Testis (tissue), 3 donors: ENCODE data around the gene NCKAP5. TPM values are rescaled to one million over a fixed set of nuclear protein-coding genes. Genes with fewer than 3 reads are reported as not detected.
A peak's percentile ranks its signal among the peaks of the same experiment; 100 is the strongest.

Source experiments
- DNase-seq: peaks from one replicate; pipeline ENCODE4 v3.0.0-alpha.2; 2019
- H3K27ac ChIP-seq, 2 donors: fragments of 200-600 bp; sonication (generic); one replicate each; pipeline ENCODE4 v1.5.1; 2019
- H3K27me3 ChIP-seq: fragments of 200-600 bp; sonication (generic); one replicate; pipeline ENCODE4 v1.5.1; 2019
- H3K36me3 ChIP-seq: fragments of 200-600 bp; sonication (generic); one replicate; pipeline ENCODE4 v1.5.1; 2017; ENCODE audit warnings: low read depth; ENCODE audit errors: missing control alignments
- H3K4me1 ChIP-seq: fragments of 200-600 bp; sonication (generic); one replicate; pipeline ENCODE4 v1.5.1; 2019
- H3K4me3 ChIP-seq, 2 donors: fragments of 200-600 bp; sonication (generic); one replicate each; pipeline ENCODE4 v1.5.1; 2017 to 2019
- H3K9me3 ChIP-seq: fragments of 200-600 bp; sonication (generic); one replicate; pipeline ENCODE4 v1.5.1; 2017
- POLR2A ChIP-seq: fragments of 450-650 bp; IDR thresholded peaks from one replicate; pipeline ENCODE4 v1.6.1; 2017; ENCODE audit warnings: antibody characterized with exemption, mild to moderate bottlenecking, moderate library complexity
- WGBS, 2 donors: methylation state at CpG; one replicate each; pipeline ENCODE4 v1.1.5; 2018; 5-methylcytosine and 5-hydroxymethylcytosine counted together
- intact Hi-C: fragments of 100-400 bp; cut with DNase I; formaldehyde crosslinking; loops from one replicate; pipeline ENCODE4 v1.15.1; 2023; ENCODE audit warnings: low total_unique reads
- polyA plus RNA-seq: library from polyadenylated mRNA; stranded (reverse); fragments of 350-450 nt; fragmentation: Illumina TruSeq; extraction: RNeasy Lipid Tissue Mini Kit (QIAGEN cat#74804); gene quantifications from one replicate; pipeline ENCODE4 v1.2.3, GENCODE V29; 2014; ENCODE audit warnings: low read depth, low replicate concordance; ENCODE audit not compliant: insufficient read depth
- total RNA-seq, 2 donors: library from RNA; depleted of rRNA; stranded (reverse); fragments of >200 nt; gene quantifications; one replicate each; pipeline ENCODE4 v1.2.3, GENCODE V29; 2016
- TF ChIP-seq, protein P1 (sequence below), 3 experiments: fragments of 450-650 bp in 2 of 3; fragments of 200-600 bp in 1 of 3; sonication (generic) in 1 of 3; IDR thresholded peaks; one replicate each; pipeline ENCODE4 v1.5.1; 2016 to 2019; ENCODE audit warnings: antibody characterized with exemption in 3 of 3, mild to moderate bottlenecking in 2 of 3, moderate library complexity in 1 of 3

NCKAP5 gene
- total and polyA plus RNA-seq, 3 donors from 2014 or later: 3.0 to 7.6 (median 6.3) TPM

DNA sequence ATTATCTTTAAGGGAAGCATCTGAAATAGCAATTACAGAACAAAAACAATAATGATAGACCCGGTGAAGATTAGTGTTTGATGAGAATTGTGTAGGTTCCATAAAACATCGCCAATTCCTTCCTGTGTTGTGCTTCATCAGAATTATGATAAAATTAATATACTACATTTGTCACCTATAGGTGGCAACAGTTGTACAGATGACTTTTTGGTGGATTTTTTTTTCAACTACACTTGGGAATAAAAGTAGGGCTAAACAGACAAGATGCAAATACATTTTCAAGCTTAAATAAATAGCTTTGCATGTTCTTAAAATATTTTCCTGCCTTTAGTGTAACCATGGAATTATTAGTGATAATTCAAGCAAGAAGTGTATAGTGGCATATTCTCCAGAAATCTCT is 891.3 kb downstream of the NCKAP5 start:
- WGBS, 2 donors: 74% methylated on average over 2 of the region's 2 CpGs
- Histone ChIP-seq H3K4me3 (no peak overlapping the region), H3K27ac (no peak overlapping the region), H3K36me3 (no peaks in the 10 kb centered on the region), H3K27me3 (no peaks in the 10 kb centered on the region), H3K9me3 (no peaks in the 10 kb centered on the region), H3K4me1 (no peaks in the 10 kb centered on the region)
- TF ChIP-seq, protein P1, sequence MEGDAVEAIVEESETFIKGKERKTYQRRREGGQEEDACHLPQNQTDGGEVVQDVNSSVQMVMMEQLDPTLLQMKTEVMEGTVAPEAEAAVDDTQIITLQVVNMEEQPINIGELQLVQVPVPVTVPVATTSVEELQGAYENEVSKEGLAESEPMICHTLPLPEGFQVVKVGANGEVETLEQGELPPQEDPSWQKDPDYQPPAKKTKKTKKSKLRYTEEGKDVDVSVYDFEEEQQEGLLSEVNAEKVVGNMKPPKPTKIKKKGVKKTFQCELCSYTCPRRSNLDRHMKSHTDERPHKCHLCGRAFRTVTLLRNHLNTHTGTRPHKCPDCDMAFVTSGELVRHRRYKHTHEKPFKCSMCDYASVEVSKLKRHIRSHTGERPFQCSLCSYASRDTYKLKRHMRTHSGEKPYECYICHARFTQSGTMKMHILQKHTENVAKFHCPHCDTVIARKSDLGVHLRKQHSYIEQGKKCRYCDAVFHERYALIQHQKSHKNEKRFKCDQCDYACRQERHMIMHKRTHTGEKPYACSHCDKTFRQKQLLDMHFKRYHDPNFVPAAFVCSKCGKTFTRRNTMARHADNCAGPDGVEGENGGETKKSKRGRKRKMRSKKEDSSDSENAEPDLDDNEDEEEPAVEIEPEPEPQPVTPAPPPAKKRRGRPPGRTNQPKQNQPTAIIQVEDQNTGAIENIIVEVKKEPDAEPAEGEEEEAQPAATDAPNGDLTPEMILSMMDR (IDR thresholded peaks at IDR 0.05): peak in 1 of 3 experiments; percentile 19
- TF ChIP-seq POLR2A: no peak
- no peak for DNase-seq
- intact Hi-C loops: no loop called here

DNA sequence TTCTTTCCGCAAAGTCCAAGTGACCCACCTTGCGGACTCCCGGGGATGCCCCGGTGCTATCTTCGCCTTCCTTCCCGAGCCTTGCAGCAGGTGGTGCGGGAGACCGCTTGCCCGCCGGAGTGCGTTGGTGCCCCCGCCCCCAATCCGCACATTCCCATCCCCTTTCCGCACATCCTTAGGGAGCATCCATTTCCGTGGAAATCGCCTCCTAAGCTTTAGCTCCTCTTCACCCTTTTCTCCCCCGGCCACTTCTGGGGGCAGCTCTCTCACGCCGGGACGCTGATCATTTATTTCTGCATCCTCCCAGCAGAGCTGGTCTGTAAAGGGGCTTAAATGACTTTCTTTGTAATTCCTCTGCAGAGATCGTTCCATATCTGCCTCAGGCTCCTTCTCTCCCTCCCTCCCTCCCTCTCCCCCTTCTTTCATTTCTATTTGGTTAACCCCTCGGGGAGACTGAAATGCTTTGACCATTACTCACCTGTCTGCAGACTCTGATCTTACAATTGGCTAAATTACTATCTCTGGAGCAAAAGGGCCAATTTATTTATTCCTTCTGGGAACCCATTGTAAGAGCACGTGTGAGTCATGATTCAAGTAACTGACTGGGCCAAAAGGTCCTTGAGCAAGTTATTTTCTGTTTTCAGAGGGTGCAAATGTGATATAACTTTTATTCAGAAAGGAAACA is 897.0 kb downstream of the NCKAP5 start:
- H3K27me3 ChIP-seq: no peaks in the 10 kb centered on the region
- no peak for DNase-seq
- peaks cover 25% of the 10 kb centered on the region for H3K4me1 ChIP-seq
- WGBS, 2 donors: 23 to 25% methylated on average over 23 of the region's 23 CpGs
- TF ChIP-seq POLR2A: no peak
- TF ChIP-seq, protein P1 (IDR thresholded peaks at IDR 0.05): no peak
- H3K9me3 ChIP-seq: no peaks in the 10 kb centered on the region
- no peak overlapping the region for H3K27ac ChIP-seq
- peak overlapping the region in 1 of 2 donors; percentile 21 for H3K4me3 ChIP-seq
- H3K36me3 ChIP-seq: no peaks in the 10 kb centered on the region
- intact Hi-C loops: no loop called here

DNA sequence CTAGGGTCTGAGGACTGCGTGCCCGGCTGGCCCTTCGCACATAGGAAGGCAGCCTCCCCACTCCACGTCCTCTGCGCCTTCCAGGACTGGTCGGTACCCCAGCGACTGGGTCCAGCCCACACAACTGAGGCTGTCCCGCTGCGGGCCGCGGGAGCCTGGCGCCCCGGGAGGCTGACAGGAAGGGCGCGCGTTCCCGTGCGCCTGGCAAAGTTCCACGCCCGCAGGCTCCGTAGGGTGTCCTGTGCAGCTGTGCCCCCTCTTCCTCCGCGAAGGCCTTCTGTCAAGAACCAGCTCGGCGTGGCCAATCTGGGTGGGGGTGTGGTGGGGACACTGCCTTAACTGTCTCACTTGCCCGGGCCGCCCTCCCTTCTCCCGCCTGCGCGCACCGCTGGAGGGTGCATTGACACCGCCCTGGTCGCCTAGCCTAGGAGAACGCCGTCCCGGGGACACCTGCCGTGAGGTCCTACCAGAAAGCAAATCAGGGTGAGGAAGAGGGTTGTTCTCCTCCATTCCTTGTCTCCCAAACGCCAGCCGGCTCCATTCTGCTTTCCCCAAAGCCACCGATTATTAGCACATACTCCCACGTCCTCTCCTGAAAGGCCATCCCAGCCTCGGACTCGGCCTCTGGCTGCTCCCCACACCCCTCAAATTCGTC is 897.6 kb downstream of the NCKAP5 start:
- H3K4me1 ChIP-seq: peaks cover 25% of the 10 kb centered on the region
- peak overlapping the region; percentile 21 for H3K4me3 ChIP-seq
- H3K27ac ChIP-seq: no peak overlapping the region
- no peaks in the 10 kb centered on the region for H3K9me3 ChIP-seq
- peak; percentile 26 for DNase-seq
- no peaks in the 10 kb centered on the region for H3K27me3 ChIP-seq
- WGBS, 2 donors: 4 to 6% methylated on average over 14 to 30 of the region's 44 CpGs
- no peaks in the 10 kb centered on the region for H3K36me3 ChIP-seq
- intact Hi-C loops: no loop called here
- TF ChIP-seq, protein P1 (IDR thresholded peaks at IDR 0.05): no peak
- TF ChIP-seq POLR2A: no peak

DNA sequence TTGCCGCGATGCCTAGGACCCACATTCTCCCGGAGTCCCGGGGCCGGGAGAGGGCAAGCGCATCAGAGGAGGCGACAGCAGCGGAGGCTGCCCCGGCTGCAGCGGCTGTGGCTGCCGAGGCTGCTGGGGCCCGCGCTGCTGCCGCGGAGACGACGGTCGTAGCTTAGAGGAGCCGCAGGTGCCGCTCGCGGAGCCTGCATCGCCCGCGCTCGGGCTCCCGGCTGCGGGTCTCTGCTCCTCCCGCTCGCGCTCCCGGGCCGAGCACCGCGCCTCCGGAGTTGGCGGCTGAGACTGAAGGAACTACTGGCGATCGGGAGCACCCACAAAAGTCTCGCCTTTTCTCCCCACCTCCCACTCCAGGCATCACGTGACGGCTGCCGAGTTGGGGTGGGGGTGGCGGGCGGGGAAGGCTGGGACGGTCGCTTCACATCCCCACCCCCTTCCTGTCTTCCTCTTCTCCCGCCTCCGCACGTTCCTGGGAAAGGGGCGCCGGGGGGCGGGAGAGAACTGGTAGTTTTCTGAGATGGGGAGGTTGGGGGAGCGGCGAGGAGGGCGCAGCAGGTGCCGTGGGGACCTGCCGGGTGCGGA is 898.3 kb downstream of the NCKAP5 start, which contains the start of gene LYPD1:
Gene LYPD1, minus strand, starts transcription at position 298 of the 588 bp plus-strand sequence. Its CDS starts 273 bp downstream, at position 25.
- peak within 1 kb of the TSS; percentile 21 for H3K4me3 ChIP-seq
- peaks cover 25% of the 10 kb centered on the region for H3K4me1 ChIP-seq
- no peak for TF ChIP-seq POLR2A
- TF ChIP-seq, protein P1 (IDR thresholded peaks at IDR 0.05): no peak
- WGBS, 2 donors: 0% methylated on average over 24 to 40 of the region's 59 CpGs
- no peak for DNase-seq
- intact Hi-C loops: no loop called here
- no peaks in the 10 kb centered on the region for H3K27me3 ChIP-seq
- no peaks in the 10 kb centered on the region for H3K9me3 ChIP-seq
- no peak within 1 kb of the TSS for H3K27ac ChIP-seq
- no peaks in the 10 kb centered on the region for H3K36me3 ChIP-seq
